Dedifferentiated amniotic fluid mesenchymal stem cell (primary cell): Measurements from ENCODE around the gene NEURL1B.
"Not testable (repeated sequence)": the region's sequence is repeated elsewhere in the genome, so short reads cannot be mapped to it uniquely, and the experiment has no call there.

Source experiments
- DNase-seq: peaks from one replicate; pipeline ENCODE4 v3.0.0-alpha.2; 2016; ENCODE audit errors: extremely low spot score

The NEURL1B gene

GRCh38 chr5:172634106-172634899 is 6.8 kb upstream of the NEURL1B start:
- no peak for DNase-seq

- DNase-seq = no peak
Observed at GRCh38 chr5:172635038-172635437, 6.0 kb upstream of the NEURL1B start.

GRCh38 chr5:172636279-172637050 is 4.6 kb upstream of the NEURL1B start:
- no peak for DNase-seq

- DNase-seq = no peak
Observed at GRCh38 chr5:172637110-172637580, 3.9 kb upstream of the NEURL1B start.

- DNase-seq = no peak
Observed at GRCh38 chr5:172637740-172638139, 3.3 kb upstream of the NEURL1B start.

GRCh38 chr5:172638209-172638768 is 2.8 kb upstream of the NEURL1B start:
- DNase-seq = no peak

GRCh38 chr5:172640139-172640538 is 924 bp upstream of the NEURL1B start:
- DNase-seq = no peak

GRCh38 chr5:172641359-172642050 is 442 bp downstream of the NEURL1B start:
- DNase-seq = no peak

GRCh38 chr5:172642051-172642409 is 967 bp downstream of the NEURL1B start:
- DNase-seq = no peak

GRCh38 chr5:172642486-172642885 is 1.4 kb downstream of the NEURL1B start:
- DNase-seq = no peak

- DNase-seq = no peak
Observed at GRCh38 chr5:172642926-172643871, 2.1 kb downstream of the NEURL1B start.

- DNase-seq = no peak
Observed at GRCh38 chr5:172644266-172644665, 3.2 kb downstream of the NEURL1B start.

- no peak for DNase-seq
Observed at GRCh38 chr5:172644711-172645110, 3.6 kb downstream of the NEURL1B start.

- no peak for DNase-seq
Observed at GRCh38 chr5:172645271-172646055, 4.4 kb downstream of the NEURL1B start.

- no peak for DNase-seq
Observed at GRCh38 chr5:172646716-172647285, 5.7 kb downstream of the NEURL1B start.

- DNase-seq = no peak
Observed at GRCh38 chr5:172647352-172648012, 6.4 kb downstream of the NEURL1B start.

GRCh38 chr5:172648013-172648381 is 6.9 kb downstream of the NEURL1B start:
- no peak for DNase-seq

- no peak for DNase-seq
Observed at GRCh38 chr5:172648755-172649154, 7.7 kb downstream of the NEURL1B start.

GRCh38 chr5:172656496-172656895 is 15.4 kb downstream of the NEURL1B start:
- DNase-seq = not testable (repeated sequence)
